ENCODE data around the gene SMAD1. TPM values are rescaled to one million over a fixed set of nuclear protein-coding genes. Genes with fewer than 3 reads are reported as not detected.

The SMAD1 gene
- 41.0 TPM for total RNA-seq

DNA sequence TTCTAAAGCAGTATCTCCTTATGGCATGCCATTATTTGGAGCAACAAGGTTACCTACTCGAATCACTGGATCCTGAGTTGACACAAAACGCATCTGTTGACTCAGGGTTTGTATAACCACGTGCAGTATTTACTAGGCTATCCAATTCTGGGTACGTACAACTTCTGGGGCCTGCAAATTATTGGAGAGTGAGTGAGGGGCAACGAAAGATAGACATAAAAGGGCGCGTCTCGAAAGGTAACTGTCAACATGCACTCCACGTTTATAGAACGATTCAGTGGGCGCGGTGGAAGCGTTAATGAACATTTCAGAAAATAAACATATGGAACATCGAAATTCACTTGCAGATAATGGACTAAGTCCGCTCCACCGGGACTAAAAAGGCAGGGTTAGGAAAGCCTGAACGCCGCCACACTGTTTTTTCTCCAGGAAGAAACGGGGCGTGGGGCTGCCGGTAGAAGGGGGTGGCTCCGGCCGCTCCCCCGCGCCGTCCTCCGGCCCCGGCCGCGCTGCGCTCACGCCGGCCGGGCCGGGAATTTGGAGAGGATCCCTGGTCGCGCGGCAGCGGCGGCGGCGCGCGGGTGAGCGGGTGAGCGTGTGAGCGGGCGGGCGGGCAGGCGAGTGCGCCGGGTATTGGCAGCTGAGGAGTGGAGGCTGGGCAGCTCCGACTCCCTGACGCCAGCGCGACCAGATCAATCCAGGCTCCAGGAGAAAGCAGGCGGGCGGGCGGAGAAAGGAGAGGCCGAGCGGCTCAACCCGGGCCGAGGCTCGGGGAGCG is at the start of gene SMAD1:
Gene SMAD1, plus strand, starts transcription at position 690 of the 778 bp plus-strand sequence. CDS start 32,761 bp downstream, outside the sequence.

Other genes with a start within 250 kb of the SMAD1 start
- 11.0 TPM for gene MMAA, start 137.5 kb downstream of the SMAD1 start, total RNA-seq
- not detected for gene C4orf51, start 198.3 kb downstream of the SMAD1 start, total RNA-seq

Measured in parietal lobe (tissue), 1 donor.